Measurements from ENCODE around the gene TCF15.

TCF15 gene

DNA sequence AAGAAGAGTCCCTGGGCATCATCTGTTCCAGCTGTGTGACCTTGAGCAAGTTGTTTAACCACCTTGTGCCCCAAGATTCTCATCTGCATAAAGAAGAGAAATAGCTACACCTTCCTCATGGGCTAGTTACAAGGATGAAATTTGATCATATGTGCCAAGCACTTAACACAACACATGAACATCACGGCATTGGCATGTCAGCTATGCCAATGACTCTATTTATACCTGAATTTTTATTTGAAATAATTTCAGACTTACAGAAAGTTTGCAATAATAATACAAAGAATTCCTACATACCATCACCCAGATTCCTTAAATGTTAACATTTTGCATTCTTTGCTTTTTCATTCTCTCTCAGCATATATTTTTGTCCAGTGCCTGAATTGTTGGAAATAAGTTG is 21.0 kb upstream of the TCF15 start:
- TF ChIP-seq, protein P1, sequence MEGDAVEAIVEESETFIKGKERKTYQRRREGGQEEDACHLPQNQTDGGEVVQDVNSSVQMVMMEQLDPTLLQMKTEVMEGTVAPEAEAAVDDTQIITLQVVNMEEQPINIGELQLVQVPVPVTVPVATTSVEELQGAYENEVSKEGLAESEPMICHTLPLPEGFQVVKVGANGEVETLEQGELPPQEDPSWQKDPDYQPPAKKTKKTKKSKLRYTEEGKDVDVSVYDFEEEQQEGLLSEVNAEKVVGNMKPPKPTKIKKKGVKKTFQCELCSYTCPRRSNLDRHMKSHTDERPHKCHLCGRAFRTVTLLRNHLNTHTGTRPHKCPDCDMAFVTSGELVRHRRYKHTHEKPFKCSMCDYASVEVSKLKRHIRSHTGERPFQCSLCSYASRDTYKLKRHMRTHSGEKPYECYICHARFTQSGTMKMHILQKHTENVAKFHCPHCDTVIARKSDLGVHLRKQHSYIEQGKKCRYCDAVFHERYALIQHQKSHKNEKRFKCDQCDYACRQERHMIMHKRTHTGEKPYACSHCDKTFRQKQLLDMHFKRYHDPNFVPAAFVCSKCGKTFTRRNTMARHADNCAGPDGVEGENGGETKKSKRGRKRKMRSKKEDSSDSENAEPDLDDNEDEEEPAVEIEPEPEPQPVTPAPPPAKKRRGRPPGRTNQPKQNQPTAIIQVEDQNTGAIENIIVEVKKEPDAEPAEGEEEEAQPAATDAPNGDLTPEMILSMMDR (IDR thresholded peaks at IDR 0.05; ENCODE audit: low read depth, low read length) = no peak
- no peak overlapping the region for H3K4me3 ChIP-seq (ENCODE audit: low read depth, low read length)

DNA sequence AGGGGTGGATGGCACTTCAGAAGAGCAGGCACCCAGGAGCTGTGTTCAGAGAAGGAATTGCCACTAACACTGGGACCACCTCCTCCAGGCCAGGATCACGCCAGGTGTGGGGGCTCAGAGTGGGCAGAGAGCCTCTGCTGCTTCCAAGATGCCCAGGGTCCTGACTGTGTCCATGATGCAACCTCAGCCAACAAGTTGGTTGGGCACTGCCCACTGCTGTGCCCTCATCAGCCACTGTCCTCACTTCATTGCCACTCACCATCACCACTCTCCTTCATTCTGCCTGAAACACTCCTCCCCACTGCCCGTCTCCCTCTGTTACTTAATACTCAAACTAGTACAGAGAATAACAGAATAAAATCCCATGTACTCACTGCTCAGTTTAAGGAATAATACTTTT is 16.5 kb upstream of the TCF15 start:
- TF ChIP-seq, protein P1 (IDR thresholded peaks at IDR 0.05; ENCODE audit: low read depth, low read length) = no peak
- no peak overlapping the region for H3K4me3 ChIP-seq (ENCODE audit: low read depth, low read length)

DNA sequence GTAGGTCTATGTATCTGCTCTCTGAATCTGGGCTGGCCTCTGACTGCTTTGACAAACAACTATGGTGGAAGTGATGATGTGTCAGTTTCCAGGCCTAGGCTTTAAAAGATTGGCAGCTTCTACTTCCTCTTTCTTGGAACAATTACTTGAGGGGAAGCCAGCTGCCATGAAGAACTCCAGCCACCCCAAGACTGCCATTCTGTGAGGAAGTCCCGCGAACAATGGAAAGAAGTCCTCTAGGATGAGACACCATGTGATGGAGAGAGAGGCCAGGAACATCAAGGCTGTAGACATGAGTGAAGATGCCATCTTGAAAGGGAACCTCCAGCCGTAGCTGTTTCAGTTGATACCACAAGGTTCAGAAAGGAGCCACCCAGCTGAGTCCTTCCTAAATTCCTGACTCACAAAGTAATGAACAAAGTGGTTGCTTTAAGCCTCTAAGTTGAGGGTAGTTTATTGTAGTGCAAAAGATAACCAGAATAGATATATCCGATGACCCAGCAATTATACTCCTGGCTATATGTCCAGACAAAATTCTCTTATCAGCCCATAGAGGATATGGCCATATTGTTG is 15.3 kb upstream of the TCF15 start:
- TF ChIP-seq, protein P1 (IDR thresholded peaks at IDR 0.05; ENCODE audit: low read depth, low read length) = no peak
- H3K4me3 ChIP-seq (ENCODE audit: low read depth, low read length) = no peak overlapping the region

DNA sequence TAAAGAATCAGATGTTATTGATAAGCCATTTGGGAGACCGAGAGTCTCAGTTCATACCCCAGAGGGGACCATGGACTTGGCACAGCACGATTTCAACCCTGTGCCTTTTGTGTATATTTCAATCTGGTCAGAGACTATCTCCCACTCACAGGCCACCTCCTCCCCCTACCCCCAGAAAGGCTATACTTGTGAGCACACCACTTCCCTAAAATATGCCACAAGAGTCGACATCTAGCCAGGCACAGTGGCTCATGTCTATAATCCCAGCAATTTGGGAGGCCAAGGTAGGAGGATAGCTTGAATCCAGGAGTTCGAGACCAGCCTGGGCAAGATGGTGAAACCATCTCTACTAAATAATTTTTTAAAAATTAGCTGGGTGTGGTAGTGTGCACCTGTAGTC is 13.6 kb upstream of the TCF15 start:
- no peak overlapping the region for H3K4me3 ChIP-seq (ENCODE audit: low read depth, low read length)
- TF ChIP-seq, protein P1 (IDR thresholded peaks at IDR 0.05; ENCODE audit: low read depth, low read length) = no peak

DNA sequence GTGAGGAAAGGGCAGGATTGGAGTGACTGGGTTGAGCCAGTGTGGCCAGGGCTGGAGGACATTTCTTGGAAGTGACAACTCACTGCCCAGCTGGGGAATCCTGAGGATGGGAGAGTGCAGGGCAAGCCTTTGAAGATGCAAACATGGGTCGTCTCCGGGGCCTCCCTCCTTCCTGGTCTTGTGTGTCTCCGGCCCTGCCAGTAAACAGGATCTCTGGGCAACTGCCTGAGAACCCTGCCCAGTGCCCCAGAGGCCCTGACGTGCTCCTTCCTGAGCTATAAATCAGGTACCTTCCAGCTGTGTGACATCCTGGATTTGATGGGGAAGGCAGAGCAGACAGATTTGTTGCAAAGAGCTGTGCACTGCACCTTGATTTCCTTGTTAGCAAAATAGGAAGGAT is 12.9 kb upstream of the TCF15 start:
- TF ChIP-seq, protein P1 (IDR thresholded peaks at IDR 0.05; ENCODE audit: low read depth, low read length) = no peak

DNA sequence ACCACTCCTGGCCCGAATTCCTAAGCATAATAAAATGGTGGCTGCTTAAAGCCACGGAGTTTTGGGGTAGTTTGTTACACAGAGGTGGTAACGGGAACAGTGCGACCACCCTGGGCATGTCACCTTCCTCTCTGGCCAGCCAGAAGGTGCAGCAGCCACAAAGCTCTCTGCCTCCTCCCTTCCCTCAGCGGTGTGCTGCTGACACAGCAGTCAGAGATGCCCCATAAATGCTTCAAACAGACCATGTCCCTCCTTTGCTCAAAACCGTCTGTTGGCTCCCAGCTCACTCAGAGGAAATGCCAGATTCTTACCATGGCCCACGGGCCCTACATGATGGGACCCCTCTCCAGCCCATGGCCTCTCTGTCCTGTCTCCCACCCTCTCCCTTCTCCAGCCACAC is 12.1 kb upstream of the TCF15 start:
- H3K4me3 ChIP-seq (ENCODE audit: low read depth, low read length) = no peak overlapping the region
- TF ChIP-seq, protein P1 (IDR thresholded peaks at IDR 0.05; ENCODE audit: low read depth, low read length) = no peak

More for the DNA sequence above, 12.9 kb upstream of the TCF15 start:
- no peak overlapping the region for H3K4me3 ChIP-seq (ENCODE audit: low read depth, low read length)

DNA sequence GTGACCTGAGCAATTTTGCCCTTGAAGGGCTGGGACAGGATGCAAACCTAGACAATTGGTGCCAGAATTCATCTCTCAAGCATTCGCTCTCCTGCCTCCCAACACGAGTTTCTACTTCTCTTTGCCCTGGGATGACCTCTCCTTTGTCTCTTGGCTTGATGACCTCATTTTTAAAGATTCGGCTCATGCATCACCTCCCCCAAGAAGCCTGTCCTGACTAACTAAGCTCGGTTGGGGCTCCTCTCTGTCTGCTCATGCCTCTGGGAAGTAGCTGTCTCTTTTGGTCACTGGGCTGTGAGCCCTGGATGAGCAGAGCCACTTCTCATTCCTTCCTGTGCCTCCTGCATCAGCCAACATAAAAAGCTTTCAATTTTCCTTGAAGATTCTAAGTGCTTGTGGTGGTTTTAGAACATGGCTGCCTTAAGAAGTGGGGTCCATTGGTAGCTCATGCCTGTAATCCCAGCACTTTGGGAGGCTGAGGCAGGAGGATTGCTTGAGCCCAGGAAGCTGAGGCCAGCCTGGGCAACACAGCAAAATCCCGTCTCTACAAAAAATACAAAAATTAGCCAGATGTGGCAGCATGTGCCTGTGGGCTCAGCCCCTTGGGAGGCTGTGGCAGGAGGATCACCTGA is 11.1 kb upstream of the TCF15 start:
- TF ChIP-seq, protein P1 (IDR thresholded peaks at IDR 0.05; ENCODE audit: low read depth, low read length) = no peak
- no peak overlapping the region for H3K4me3 ChIP-seq (ENCODE audit: low read depth, low read length)

Data from WI38 (cell line).